ENCODE results near the gene BATF3. TPM values are rescaled to one million over a fixed set of nuclear protein-coding genes. Genes with fewer than 3 reads are reported as not detected.
A peak's percentile ranks its signal among the peaks of the same experiment; 100 is the strongest.

Gene BATF3
- total RNA-seq, 2 donors from 2014 or later: 46.6 to 137 TPM

- DNase-seq (ENCODE audit: low spot score) (peak; percentile 80), ATAC-seq (peak; percentile 58 to 75)
- peak overlapping the region; percentile 83 for H3K4me3 Mint-ChIP-seq
- H3K27me3 Mint-ChIP-seq: peaks cover 25 to 35% of the 10 kb centered on the region in 2 donors
- H3K4me1 Mint-ChIP-seq (ENCODE audit: low read depth in 2 of 2): peaks cover 39 to 67% of the 10 kb centered on the region in 2 donors
- H3K36me3 Mint-ChIP-seq: peaks cover 24% of the 10 kb centered on the region
- H3K9me3 Mint-ChIP-seq: no peaks in the 10 kb centered on the region
- H3K27ac Mint-ChIP-seq: peak overlapping the region in 1 of 2 donors; percentile 45
Observed at GRCh38 chr1:212700223-212700891, 717 bp upstream of the BATF3 start.

DNA sequence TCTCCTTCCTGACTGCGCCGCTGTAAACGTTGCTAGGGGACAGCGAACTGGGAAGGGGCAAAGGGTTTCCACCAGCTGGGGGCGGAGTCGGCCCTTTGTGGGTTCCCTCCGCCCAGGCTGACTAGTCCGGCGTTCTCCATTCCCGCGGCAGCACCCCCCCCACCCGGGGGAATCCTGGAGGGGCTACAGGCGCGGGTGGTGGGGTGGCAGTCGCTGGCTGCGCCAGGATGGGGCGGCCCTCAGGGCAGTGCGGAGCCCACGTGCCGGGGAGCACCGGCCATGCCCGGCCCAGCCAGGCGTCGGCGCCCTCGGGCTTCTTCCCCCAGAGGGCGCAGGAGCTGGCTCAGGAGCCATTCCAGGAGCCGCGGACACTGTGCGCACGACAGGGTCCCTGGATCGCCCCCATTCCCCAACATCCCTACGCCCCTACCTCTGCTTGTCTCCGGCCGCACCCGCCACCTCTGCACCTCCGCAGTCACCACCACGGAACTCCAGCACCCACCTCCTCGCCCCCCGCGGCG, 476 bp downstream of the BATF3 start:
- H3K27ac Mint-ChIP-seq: peak overlapping the region; percentile 34 to 81
- H3K36me3 Mint-ChIP-seq: peaks cover 24% of the 10 kb centered on the region
- peaks cover 26 to 38% of the 10 kb centered on the region in 2 donors for H3K27me3 Mint-ChIP-seq
- H3K9me3 Mint-ChIP-seq: no peaks in the 10 kb centered on the region
- peak overlapping the region; percentile 83 for H3K4me3 Mint-ChIP-seq
- H3K4me1 Mint-ChIP-seq (ENCODE audit: low read depth in 2 of 2): peaks cover 39 to 64% of the 10 kb centered on the region in 2 donors
- DNase-seq (ENCODE audit: low spot score) (peak; percentile 74), ATAC-seq (peak; percentile 77 to 79)

DNA sequence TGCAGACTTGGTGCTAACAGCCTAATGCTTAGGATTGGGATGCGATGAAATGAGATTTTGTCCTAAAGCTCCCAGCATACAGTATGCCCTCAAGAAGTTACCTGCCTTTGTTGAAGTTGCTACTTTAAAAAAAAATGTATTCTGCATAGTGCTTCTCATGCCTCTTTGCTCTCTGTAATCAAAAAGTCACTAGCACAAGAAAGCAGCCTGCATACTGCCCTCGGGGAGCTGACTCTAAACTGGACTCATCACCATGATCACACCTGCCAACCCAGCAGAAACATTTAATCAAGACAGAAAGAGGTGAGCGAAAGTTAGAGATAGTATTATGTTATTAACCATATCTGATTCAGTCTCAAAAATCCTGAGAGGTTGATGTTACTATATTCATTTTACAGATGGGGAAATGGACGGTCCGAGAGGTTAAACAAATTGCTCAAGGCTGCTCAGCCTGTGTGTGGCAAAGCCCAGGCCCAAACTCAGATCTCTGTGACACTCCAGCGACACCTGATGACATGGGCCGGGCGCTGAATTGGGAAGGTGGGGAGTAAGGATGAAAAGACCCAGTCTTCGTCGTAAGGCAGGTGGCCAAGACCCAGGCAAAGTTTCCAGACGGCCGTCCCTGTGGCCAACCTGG, 1.1 kb downstream of the BATF3 start:
- no peaks in the 10 kb centered on the region for H3K9me3 Mint-ChIP-seq
- peak overlapping the region; percentile 83 for H3K4me3 Mint-ChIP-seq
- ATAC-seq: no peak
- H3K36me3 Mint-ChIP-seq: peaks cover 24% of the 10 kb centered on the region
- peaks cover 31 to 40% of the 10 kb centered on the region in 2 donors for H3K27me3 Mint-ChIP-seq
- DNase-seq (ENCODE audit: low spot score): no peak
- peaks cover 39 to 59% of the 10 kb centered on the region in 2 donors for H3K4me1 Mint-ChIP-seq (ENCODE audit: low read depth in 2 of 2)
- H3K27ac Mint-ChIP-seq: peak overlapping the region; percentile 34 to 81

GRCh38 chr1:212696721-212697331, 2.8 kb downstream of the BATF3 start:
- Mint-ChIP-seq H3K27ac (peak overlapping the region; percentile 34 to 63), H3K4me3 (peak overlapping the region; percentile 83), H3K9me3 (no peaks in the 10 kb centered on the region), H3K27me3 (peaks cover 36 to 43% of the 10 kb centered on the region in 2 donors), H3K36me3 (peaks cover 28% of the 10 kb centered on the region), H3K4me1 (ENCODE audit: low read depth in 2 of 2) (peaks cover 37 to 47% of the 10 kb centered on the region in 2 donors)
- DNase-seq (ENCODE audit: low spot score) (no peak), ATAC-seq (no peak)

DNA sequence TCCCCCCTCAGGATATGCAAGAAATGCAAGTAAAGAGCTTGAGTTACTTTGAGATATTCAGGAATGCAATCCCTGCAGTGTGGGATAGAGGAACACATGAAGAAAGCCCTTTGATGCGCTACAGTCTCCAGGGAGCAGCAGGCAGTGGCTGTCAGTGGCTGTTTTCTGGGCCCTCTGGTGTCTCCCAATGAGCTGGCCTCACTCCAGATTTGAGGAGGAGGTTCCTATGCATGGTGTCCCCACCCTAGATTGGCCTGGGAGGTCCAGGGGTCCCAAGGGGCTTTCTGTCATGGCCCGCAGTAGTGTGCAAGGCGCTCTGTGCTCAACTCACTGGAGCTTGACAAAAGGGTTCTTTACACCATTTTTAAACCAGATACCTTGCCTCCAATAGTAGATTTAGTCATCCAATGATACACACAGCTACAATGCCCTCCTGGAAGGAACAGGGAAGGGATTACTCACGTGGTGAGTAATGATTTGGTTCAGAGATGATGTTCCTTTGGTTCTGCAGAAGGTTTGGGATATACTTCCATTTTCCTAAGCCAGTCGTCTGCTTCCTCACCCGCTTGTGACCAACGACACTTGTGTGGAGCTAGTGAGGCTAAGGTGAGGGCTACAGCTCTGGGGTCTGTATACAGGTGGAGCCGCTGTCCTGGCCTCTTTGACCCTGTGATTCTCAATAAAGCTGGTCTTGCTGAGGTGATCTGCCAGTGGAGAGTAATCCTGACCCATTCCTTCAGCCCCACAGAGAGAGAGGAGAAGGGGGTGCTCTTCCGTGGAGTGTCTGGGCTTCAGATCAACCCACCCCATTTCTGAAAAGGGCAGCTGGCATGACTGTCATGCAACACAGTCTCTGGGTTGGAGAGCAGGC, 6.6 kb downstream of the BATF3 start:
- DNase-seq (ENCODE audit: low spot score) (no peak), ATAC-seq (no peak)
- Mint-ChIP-seq H3K4me3 (no peak overlapping the region), H3K27ac (no peak overlapping the region), H3K4me1 (ENCODE audit: low read depth in 2 of 2) (peaks cover 25 to 39% of the 10 kb centered on the region in 2 donors), H3K9me3 (no peaks in the 10 kb centered on the region), H3K36me3 (peaks cover 32% of the 10 kb centered on the region), H3K27me3 (peaks cover 36 to 43% of the 10 kb centered on the region in 2 donors)

DNA sequence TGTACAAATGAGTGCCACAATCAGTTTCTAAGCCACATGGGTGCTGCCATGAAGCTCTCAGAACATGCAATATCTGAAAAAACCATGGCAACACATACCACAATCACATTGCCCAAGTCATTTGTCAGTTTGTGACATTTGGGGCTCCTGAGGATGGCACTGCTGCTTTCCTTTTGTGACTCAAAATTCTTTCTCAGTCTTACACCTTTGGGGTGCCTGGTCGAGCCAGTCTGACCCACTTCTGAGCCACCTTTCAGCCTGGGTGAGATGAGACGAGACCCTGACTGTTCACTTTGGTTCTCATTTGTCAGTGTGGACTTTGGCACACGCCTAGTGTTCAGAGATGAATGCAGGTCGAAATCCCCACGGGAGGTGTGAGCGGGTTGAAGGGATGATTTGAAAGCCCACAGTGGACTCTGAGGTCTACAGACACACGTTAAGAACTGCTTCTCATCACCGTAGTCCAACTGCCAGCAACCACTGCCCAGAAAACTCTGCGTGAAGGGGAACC, 8.0 kb downstream of the BATF3 start:
- Mint-ChIP-seq H3K27ac (peak overlapping the region in 1 of 2 donors; percentile 66), H3K9me3 (no peaks in the 10 kb centered on the region), H3K27me3 (peaks cover 30 to 33% of the 10 kb centered on the region in 2 donors), H3K36me3 (peaks cover 33% of the 10 kb centered on the region), H3K4me3 (peak overlapping the region; percentile 77), H3K4me1 (ENCODE audit: low read depth in 2 of 2) (peaks cover 21 to 36% of the 10 kb centered on the region in 2 donors)
- peak; percentile 87 to 92 for ATAC-seq
- DNase-seq (ENCODE audit: low spot score): no peak

- Mint-ChIP-seq H3K4me1 (ENCODE audit: low read depth in 2 of 2) (peaks cover 17 to 32% of the 10 kb centered on the region in 2 donors), H3K27me3 (peaks cover 26 to 30% of the 10 kb centered on the region in 2 donors), H3K36me3 (peaks cover 27% of the 10 kb centered on the region), H3K27ac (peak overlapping the region in 1 of 2 donors; percentile 66), H3K9me3 (no peaks in the 10 kb centered on the region), H3K4me3 (peak overlapping the region; percentile 77)
- DNase-seq (ENCODE audit: low spot score): no peak
- ATAC-seq: no peak
Observed at GRCh38 chr1:212690816-212691403, 8.7 kb downstream of the BATF3 start.

DNA sequence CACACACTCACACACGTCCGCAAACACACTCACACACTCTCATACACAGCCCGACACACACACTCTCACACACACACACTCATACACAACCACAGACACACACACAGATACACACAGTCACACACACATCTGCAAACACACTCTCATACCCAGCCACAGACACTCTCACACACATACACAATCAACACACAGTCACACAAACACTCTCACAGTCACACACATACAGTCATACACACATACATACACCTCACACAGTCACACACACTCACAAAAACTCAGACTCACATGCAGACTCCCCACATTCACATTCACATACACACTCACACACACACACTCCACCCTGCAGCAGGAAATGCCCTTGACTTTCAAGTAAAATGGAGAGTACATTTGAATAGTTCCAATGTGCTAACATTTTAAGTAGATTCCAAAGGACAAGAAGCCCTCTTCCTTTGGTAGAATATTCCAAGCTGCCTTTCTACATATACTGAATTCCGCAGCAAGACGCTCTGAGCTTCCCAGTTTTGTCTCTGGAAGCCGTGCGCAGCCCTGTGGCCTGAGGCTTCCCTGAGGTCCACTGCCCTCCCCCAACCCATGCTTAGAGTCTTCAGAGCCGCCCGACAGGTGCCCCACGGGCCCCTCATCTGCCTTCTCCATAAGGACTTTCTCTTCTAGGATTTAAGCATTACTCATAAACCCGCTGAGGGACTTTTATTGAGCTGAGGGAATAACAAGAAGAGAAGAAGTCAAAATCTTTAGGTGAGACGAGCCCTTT, 9.7 kb downstream of the BATF3 start:
- H3K4me3 Mint-ChIP-seq: no peak overlapping the region
- no peak for DNase-seq (ENCODE audit: low spot score)
- H3K4me1 Mint-ChIP-seq (ENCODE audit: low read depth in 2 of 2): peaks cover 20 to 31% of the 10 kb centered on the region in 2 donors
- H3K27me3 Mint-ChIP-seq: peaks cover 24 to 29% of the 10 kb centered on the region in 2 donors
- ATAC-seq: no peak
- peaks cover 26% of the 10 kb centered on the region for H3K36me3 Mint-ChIP-seq
- H3K9me3 Mint-ChIP-seq: no peaks in the 10 kb centered on the region
- H3K27ac Mint-ChIP-seq: no peak overlapping the region

DNA sequence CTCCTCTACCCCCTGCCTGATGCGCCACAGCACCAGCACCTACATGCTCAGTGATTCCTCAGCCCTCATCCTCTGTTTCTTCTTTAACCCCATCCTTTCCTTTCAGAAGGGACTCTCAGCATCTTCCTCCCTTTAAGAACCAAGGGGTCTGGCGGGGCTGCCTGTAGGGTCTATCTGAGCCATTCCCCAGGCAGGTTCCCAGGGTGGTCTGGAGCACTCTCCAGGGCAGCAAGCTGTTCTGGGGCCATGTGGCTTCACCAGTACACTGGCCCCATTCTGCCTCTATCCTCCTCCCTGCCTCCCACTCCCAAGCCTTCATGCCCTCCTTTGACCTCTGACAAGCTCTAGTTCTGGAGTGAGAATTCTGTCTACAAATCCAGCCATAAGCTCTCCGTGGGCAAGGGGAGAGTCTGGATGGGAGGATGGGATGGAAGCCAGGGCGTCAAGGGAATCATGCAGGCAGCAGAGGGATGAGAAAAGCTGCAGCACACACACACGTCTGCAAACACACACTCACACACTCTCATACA, 10.4 kb downstream of the BATF3 start:
- Mint-ChIP-seq H3K9me3 (no peaks in the 10 kb centered on the region), H3K36me3 (peaks cover 26% of the 10 kb centered on the region), H3K4me1 (ENCODE audit: low read depth in 2 of 2) (peaks cover 21 to 35% of the 10 kb centered on the region in 2 donors), H3K27ac (no peak overlapping the region), H3K27me3 (peaks cover 25 to 29% of the 10 kb centered on the region in 2 donors), H3K4me3 (no peak overlapping the region)
- DNase-seq (ENCODE audit: low spot score) (no peak), ATAC-seq (no peak)

GRCh38 chr1:212688341-212689047, 11.1 kb downstream of the BATF3 start:
- no peak for DNase-seq (ENCODE audit: low spot score)
- Mint-ChIP-seq H3K27me3 (peaks cover 27 to 32% of the 10 kb centered on the region in 2 donors), H3K27ac (no peak overlapping the region), H3K4me3 (no peak overlapping the region), H3K4me1 (ENCODE audit: low read depth in 2 of 2) (peaks cover 28 to 43% of the 10 kb centered on the region in 2 donors), H3K9me3 (peaks cover 3% of the 10 kb centered on the region), H3K36me3 (peaks cover 32% of the 10 kb centered on the region)
- ATAC-seq: no peak

DNA sequence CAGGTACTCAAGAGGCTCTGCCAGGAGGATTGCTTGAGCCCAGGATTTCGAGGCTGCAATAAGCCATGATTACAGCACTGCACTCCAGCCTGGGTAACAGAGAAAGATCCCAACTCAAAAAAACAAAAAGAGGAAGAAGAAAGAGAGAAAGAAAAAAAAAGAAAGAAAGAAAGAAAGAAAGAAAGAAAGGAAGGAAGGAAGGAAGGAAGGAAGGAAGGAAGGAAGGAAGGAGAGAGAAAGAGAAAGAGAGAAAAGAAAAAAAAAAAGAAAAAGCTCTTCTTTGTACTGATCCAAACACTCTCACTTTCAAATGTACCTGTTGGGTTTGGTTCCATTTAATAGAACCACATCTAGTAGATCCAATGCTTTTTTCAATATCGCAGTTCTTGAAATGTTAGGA, 11.8 kb downstream of the BATF3 start:
- ATAC-seq (no peak), DNase-seq (ENCODE audit: low spot score) (no peak)
- H3K36me3 Mint-ChIP-seq: peaks cover 32% of the 10 kb centered on the region

More for the DNA sequence above, 11.8 kb downstream of the BATF3 start:
- peak overlapping the region in 1 of 2 donors; percentile 34 for H3K27ac Mint-ChIP-seq
- H3K27me3 Mint-ChIP-seq: peaks cover 27 to 29% of the 10 kb centered on the region in 2 donors
- H3K4me1 Mint-ChIP-seq (ENCODE audit: low read depth in 2 of 2): peaks cover 35 to 50% of the 10 kb centered on the region in 2 donors
- H3K9me3 Mint-ChIP-seq: peaks cover 3% of the 10 kb centered on the region
- no peak overlapping the region for H3K4me3 Mint-ChIP-seq
